ENCODE results near the gene TSHZ2. TPM values are rescaled to one million over a fixed set of nuclear protein-coding genes. Genes with fewer than 3 reads are reported as not detected.
"Not testable (repeated sequence)": the region's sequence is repeated elsewhere in the genome, so short reads cannot be mapped to it uniquely, and the experiment has no call there.

The TSHZ2 gene
- polyA plus RNA-seq, 3 donors = 12.5 to 13.9 (median 13.7) TPM

- DNase-seq = no peak
Measured at GRCh38 chr20:53342429-53342828, 370.3 kb downstream of the TSHZ2 start.

GRCh38 chr20:53343448-53343847 lies 371.3 kb downstream of the TSHZ2 start:
- no peak for DNase-seq

- DNase-seq = no peak
Measured at GRCh38 chr20:53344891-53345290, 372.7 kb downstream of the TSHZ2 start.

- DNase-seq = no peak
Measured at GRCh38 chr20:53345536-53346334, 373.6 kb downstream of the TSHZ2 start.

- DNase-seq = peak; percentile 37
Measured at GRCh38 chr20:53346335-53346648, 374.1 kb downstream of the TSHZ2 start.

- DNase-seq = no peak
Measured at GRCh38 chr20:53349730-53350129, 377.6 kb downstream of the TSHZ2 start.

- DNase-seq = no peak
Measured at GRCh38 chr20:53352727-53353440, 380.7 kb downstream of the TSHZ2 start.

- DNase-seq = no peak
Measured at GRCh38 chr20:53354314-53354713, 382.2 kb downstream of the TSHZ2 start.

GRCh38 chr20:53355790-53356189 lies 383.6 kb downstream of the TSHZ2 start:
- no peak for DNase-seq

- DNase-seq = no peak
Measured at GRCh38 chr20:53359425-53359824, 387.3 kb downstream of the TSHZ2 start.

- DNase-seq = no peak
Measured at GRCh38 chr20:53360852-53361251, 388.7 kb downstream of the TSHZ2 start.

GRCh38 chr20:53362736-53363135 lies 390.6 kb downstream of the TSHZ2 start:
- DNase-seq = no peak

GRCh38 chr20:53364646-53365045 lies 392.5 kb downstream of the TSHZ2 start:
- DNase-seq = no peak

- DNase-seq = no peak
Measured at GRCh38 chr20:53365076-53365475, 392.9 kb downstream of the TSHZ2 start.

GRCh38 chr20:53365539-53366075 lies 393.4 kb downstream of the TSHZ2 start:
- DNase-seq = no peak

GRCh38 chr20:53366928-53367327 lies 394.8 kb downstream of the TSHZ2 start:
- not testable (repeated sequence) for DNase-seq

- DNase-seq = no peak
Measured at GRCh38 chr20:53369871-53370270, 397.7 kb downstream of the TSHZ2 start.

- DNase-seq = no peak
Measured at GRCh38 chr20:53370345-53370961, 398.3 kb downstream of the TSHZ2 start.

GRCh38 chr20:53371216-53371615 lies 399.1 kb downstream of the TSHZ2 start:
- DNase-seq = no peak

GRCh38 chr20:53376021-53376420 lies 403.9 kb downstream of the TSHZ2 start:
- DNase-seq = no peak

- peak; percentile 27 for DNase-seq
Measured at GRCh38 chr20:53379014-53379832, 407.1 kb downstream of the TSHZ2 start.

- DNase-seq = no peak
Measured at GRCh38 chr20:53379833-53380120, 407.6 kb downstream of the TSHZ2 start.
